HG02938 (cell line): ENCODE results near the gene INPP4B.

Experiments used
- ATAC-seq: cut with Tn5 transposase; IDR thresholded peaks from one replicate; pipeline ENCODE4 v1.9.1; 2021; ENCODE audit warnings: mild to moderate bottlenecking, moderate library complexity; ENCODE audit not compliant: unreplicated experiment

The INPP4B gene

DNA sequence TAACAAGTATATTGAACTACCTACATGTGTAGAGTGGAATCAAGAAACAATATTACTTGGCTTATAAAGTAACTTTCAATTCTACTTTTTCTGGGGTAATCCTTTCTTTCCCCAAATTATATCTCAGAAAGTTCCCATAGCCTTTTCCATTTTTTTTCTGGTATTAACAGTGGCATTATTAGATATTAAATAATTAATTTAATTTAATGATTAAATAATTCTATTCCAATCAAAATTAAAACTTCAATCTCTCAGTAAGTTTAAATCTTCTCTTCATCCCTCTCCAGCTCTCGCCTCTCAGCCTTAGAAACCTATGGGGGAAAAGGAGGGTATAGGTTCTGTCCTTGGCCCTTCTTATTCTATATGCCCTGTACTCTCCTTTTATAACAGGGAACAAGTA, 262.4 kb downstream of the INPP4B start:
- ATAC-seq: no peak

DNA sequence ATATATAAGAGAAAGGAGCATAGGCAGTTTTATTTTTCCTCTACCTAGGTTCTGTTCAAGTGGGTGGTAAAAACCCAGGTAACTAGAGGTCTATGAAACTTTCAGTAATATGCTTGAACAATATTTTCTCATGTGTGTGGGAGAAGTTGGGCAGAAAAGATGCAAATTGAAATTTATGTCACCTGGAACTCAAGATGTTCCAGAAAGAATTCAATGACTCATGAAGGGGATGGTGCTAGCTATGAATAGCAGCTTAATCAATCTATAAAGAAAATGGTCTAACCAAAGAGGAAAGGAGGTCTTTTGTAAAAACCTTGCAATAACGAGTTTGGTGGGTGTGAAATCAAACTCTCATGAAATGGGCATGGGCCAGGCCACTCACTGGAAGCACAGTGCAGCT, 263.8 kb downstream of the INPP4B start:
- no peak for ATAC-seq

DNA sequence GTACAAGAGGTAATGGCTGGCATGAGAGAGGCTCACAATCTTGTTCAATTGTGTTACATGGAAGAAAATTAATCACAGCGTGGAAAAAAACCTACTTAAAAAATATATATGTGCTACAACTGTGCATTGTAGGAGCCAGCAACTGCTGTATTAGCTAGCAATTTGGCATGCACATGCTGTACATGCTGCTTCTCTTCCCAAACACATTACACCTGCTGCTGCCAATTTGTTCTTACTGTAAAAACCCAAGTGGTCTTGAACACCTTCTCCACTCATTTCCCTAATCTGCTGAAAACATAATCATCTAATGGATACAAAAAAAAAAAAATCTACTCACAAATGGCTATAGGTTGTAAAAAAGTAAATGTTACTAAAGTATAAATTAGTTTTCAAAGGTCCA, 264.2 kb downstream of the INPP4B start:
- ATAC-seq: no peak

GRCh38 chr4:142579443-142579842, 266.7 kb downstream of the INPP4B start:
- ATAC-seq: no peak

DNA sequence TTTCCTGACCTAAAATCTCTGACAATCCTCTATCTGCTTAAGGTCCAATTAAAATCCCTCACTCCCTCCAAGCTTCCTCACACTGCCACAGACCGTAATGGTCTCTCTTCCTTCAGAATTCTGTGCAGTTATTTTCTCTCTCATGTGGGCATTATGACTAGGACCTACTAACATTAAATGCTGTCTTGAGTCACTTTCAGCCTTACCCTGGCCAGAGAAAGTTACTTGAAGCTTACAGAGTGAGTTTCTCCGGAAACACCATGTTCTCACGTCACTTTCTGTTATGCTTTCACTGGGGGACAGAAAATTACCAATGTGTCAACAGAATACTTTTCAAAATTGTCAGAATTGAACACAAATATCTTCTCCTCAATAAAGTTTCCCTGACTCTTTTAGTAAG, 271.8 kb downstream of the INPP4B start:
- ATAC-seq: peak; percentile 70

GRCh38 chr4:142572071-142572470, 274.0 kb downstream of the INPP4B start:
- ATAC-seq: no peak

GRCh38 chr4:142567620-142568451, 278.3 kb downstream of the INPP4B start:
- ATAC-seq: peak; percentile 64

DNA sequence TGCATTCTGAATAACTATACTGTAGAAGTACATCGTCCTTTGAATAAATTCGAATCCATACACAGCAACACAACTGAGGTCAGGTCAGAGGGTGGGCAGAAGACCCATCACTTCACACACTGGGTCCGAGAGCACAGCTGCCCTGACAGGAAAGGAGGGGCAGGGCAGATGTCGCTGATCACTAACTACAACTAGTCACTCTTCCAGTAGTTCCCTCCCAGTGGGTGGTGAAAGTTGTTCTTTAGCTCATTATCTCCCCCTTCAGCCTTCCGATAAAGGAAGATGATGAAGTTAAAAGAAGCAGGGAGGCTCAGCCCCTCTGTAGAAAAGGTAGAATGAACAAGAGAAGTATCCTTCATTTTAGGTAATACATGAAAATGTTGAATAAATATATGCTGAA, 278.9 kb downstream of the INPP4B start:
- no peak for ATAC-seq

DNA sequence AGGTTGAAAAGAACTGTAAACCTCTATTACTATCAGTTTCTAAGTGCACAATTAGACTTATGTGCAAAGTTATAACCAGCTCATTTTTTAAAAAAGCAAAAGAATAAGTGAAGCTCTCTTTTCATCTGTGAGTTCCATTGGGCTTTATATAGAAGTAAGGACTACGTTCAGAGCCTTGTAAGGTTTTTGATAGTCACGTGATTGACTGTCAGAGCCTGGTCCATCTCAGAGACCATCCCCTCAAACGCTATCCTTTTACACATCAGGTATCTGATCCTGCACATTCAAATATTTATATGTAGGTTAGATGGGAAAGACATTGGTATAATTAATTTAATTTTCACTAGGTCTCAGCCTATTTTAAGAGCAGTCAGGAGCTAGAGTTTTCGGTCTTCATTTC, 279.3 kb downstream of the INPP4B start:
- ATAC-seq: no peak

GRCh38 chr4:142566243-142566642, 279.9 kb downstream of the INPP4B start:
- no peak for ATAC-seq

GRCh38 chr4:142565771-142566170, 280.3 kb downstream of the INPP4B start:
- no peak for ATAC-seq

DNA sequence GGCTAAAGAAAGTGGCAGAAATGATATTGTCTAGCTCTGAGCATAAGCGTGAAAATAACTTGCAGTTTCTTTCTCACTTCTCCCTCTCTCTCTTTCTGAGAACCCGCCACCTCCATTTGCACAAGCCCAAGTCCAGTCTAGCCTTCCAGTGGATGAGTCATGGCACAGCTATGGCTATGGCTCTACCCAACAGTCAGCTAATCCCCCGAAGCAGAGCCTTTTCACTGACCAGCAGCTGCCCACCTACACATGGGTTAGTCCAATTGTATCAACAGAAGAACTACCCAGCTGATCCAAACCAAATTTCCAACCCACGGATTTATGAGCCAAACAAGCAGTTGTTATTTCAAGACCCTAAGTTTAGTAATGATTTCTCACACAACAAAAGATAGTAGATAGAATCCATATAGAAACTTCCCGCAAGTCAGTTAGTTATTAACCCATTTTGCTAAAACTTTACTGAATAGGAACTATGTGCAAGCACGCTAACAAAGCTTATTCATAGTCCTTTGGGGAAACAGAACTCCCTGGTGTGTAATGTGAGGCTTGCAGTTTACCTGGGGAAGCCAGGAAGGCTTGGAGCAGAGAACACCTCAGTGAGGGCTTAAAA, 282.3 kb downstream of the INPP4B start:
- no peak for ATAC-seq

DNA sequence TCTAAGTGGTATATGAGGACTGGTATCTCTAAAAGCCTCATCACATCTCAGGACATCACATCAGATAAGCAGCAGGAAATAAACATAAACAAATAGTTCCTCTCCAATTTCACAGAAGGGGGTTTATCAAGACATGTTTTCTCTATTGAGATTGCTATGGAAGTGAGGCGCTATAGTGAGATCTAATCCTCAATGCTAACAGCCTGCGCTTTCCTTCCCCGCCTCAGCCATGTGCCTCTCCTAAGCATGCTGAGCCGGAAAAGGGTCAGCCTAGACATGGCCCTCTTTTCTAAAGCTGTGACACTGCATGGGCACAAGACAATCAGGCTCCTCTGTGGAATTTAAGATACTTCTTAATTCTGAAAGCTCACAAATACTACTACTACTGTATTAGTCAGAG, 286.1 kb downstream of the INPP4B start:
- no peak for ATAC-seq

GRCh38 chr4:142558851-142559250, 287.2 kb downstream of the INPP4B start:
- no peak for ATAC-seq

GRCh38 chr4:142557239-142557801, 288.8 kb downstream of the INPP4B start:
- no peak for ATAC-seq

DNA sequence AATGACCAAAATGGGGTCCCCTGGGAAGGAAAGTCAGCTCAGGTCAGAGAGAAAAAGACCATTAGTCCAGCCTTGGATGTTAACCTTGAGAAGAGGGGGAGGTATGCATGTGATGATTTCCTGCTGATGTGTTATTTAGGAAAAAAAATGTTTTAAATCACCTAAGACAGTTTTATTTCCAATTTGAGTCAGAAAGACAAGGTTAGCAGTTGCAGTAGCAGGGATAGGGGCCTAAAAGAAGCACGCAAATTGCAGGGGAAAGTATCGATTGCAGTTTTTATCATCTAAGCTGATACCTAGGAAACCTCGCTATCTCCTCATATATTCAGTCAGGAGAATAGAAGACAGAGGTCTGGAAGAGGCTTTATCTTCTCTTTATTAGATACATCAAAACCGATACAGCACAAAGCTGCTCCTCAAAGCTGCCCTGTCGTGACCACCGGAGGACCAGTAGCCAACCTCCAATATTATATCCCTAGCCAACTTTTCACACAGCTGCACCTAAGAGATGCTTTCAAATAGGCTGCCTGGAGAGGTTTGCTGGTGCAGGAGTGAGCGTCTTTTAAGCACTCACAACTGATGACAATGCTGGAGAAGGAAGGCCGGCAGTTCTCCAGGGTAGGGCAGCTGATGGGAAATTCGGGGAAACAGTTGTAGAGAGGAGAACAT, 289.4 kb downstream of the INPP4B start:
- ATAC-seq: no peak

- no peak for ATAC-seq
Measured at GRCh38 chr4:142556048-142556447, 290.1 kb downstream of the INPP4B start.

DNA sequence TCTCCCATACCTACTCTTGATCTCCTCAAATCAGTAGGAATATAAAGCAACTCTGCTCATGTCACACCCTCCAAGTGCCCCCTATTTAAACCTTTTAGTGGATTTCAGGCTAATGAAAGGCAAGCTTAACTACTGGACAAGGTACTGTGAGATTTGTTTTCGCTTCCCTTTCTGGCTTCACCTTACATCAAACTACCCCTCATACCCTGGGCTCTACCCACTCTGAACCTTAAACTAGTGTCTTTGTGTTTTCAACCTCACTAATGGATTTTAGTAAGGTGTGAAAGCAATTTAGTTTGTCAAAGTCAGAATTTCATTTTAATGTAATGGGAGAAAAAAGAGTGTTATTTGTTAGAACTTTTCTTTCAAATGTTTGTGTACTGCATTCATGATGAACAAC, 291.7 kb downstream of the INPP4B start:
- no peak for ATAC-seq

GRCh38 chr4:142551517-142552305, 294.4 kb downstream of the INPP4B start:
- no peak for ATAC-seq

- ATAC-seq: no peak
Measured at GRCh38 chr4:142550965-142551364, 295.1 kb downstream of the INPP4B start.
